Suprapubic skin (tissue), 4 donors: ENCODE results near the gene MDK. TPM values are rescaled to one million over a fixed set of nuclear protein-coding genes. Genes with fewer than 3 reads are reported as not detected.
A peak's percentile ranks its signal among the peaks of the same experiment; 100 is the strongest.

Experiments
- DNase-seq, 2 donors: peaks; one replicate each; pipeline ENCODE4 v3.0.0-alpha.2; 2019; ENCODE audit warnings: low spot score in 2 of 2
- H3K27ac ChIP-seq: fragments of 200-600 bp; sonication (generic); one replicate; pipeline ENCODE4 v1.5.1; 2019
- H3K27me3 ChIP-seq: fragments of 200-600 bp; sonication (generic); one replicate; pipeline ENCODE4 v1.5.1; 2019
- H3K36me3 ChIP-seq: fragments of 200-600 bp; sonication (generic); one replicate; pipeline ENCODE4 v1.5.1; 2019
- H3K4me1 ChIP-seq: fragments of 200-600 bp; sonication (generic); one replicate; pipeline ENCODE4 v1.5.1; 2019
- H3K4me3 ChIP-seq: fragments of 200-600 bp; sonication (generic); one replicate; pipeline ENCODE4 v1.5.1; 2019; ENCODE audit warnings: mild to moderate bottlenecking
- H3K9me3 ChIP-seq: fragments of 200-600 bp; sonication (generic); one replicate; pipeline ENCODE4 v1.5.1; 2019
- EP300 ChIP-seq: sonication (generic); formaldehyde crosslinking; IDR thresholded peaks from one replicate; pipeline ENCODE4 v1.6.1; 2017; ENCODE audit warnings: antibody characterized with exemption
- POLR2A ChIP-seq, 2 donors: fragments of 450-650 bp; IDR thresholded peaks; one replicate each; pipeline ENCODE4 v1.6.1; 2017; ENCODE audit warnings: antibody characterized with exemption in 2 of 2, mild to moderate bottlenecking in 2 of 2, moderate library complexity in 2 of 2
- POLR2AphosphoS5 ChIP-seq, 3 donors: sonication (generic); formaldehyde crosslinking; IDR thresholded peaks; one replicate each; pipeline ENCODE4 v1.6.1; 2017; ENCODE audit warnings: antibody characterized with exemption in 3 of 3
- WGBS: methylation state at CpG from one replicate; pipeline ENCODE4 v1.1.5; 2018; 5-methylcytosine and 5-hydroxymethylcytosine counted together
- total RNA-seq, 4 donors: library from RNA; depleted of rRNA; stranded (reverse); fragments of >200 nt; gene quantifications; one replicate each; pipeline ENCODE4 v1.1.0, GENCODE V29; 2016
- TF ChIP-seq, protein P1 (sequence below), 2 donors: fragments of 200-600 bp in 1 of 2; fragments of 450-650 bp in 1 of 2; sonication (generic) in 1 of 2; IDR thresholded peaks; one replicate each; pipeline ENCODE4 v1.5.1; 2016 to 2019; ENCODE audit warnings: antibody characterized with exemption in 2 of 2, mild to moderate bottlenecking in 1 of 2, moderate library complexity in 1 of 2

Gene MDK
- total RNA-seq, 4 donors from 2014 or later = 9.1 to 22.6 (median 13.9) TPM

DNA sequence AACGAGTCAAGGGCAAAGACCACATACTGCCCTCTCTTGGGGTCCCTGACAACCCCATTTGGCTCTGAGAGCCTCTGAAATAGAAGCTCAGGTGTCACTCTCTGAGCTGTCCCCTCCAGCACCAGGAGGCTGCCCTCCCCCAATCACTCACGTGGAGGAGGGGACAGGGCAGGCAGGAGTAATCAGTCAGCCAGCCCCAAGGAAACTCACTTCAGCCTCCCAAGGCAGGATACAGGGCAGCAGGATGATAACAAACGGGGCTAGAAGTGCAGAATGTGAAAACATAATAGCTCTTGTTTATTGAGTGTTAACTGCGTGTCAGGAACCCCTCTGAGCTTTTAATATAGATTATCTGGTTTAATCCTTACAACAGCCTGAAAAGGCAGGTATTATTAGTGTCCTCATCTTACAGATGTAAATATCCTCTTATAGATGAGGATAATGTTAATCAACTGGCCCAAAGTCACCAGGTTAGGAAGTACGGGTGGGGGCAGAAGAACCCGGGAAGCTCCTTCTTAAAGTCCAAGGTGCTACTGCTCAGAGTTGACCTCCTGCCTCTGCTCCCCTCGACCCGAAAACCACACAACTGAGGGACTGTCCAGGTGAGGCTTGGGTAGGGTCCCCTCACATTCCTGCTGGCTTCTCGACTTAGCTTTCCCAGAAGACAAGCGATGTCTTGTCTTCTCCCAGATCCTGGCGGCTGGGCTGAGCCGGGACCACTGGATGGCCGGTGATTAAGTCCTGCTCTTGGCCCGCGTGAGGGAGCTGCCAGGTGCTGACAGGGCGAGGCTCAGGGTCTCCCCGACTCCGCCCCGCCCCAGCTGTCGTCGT is 7.4 kb downstream of the MDK start:
- peak overlapping the region; percentile 53 for H3K4me3 ChIP-seq
- 16% methylated on average over 13 of the region's 21 CpGs for WGBS
- TF ChIP-seq, protein P1, sequence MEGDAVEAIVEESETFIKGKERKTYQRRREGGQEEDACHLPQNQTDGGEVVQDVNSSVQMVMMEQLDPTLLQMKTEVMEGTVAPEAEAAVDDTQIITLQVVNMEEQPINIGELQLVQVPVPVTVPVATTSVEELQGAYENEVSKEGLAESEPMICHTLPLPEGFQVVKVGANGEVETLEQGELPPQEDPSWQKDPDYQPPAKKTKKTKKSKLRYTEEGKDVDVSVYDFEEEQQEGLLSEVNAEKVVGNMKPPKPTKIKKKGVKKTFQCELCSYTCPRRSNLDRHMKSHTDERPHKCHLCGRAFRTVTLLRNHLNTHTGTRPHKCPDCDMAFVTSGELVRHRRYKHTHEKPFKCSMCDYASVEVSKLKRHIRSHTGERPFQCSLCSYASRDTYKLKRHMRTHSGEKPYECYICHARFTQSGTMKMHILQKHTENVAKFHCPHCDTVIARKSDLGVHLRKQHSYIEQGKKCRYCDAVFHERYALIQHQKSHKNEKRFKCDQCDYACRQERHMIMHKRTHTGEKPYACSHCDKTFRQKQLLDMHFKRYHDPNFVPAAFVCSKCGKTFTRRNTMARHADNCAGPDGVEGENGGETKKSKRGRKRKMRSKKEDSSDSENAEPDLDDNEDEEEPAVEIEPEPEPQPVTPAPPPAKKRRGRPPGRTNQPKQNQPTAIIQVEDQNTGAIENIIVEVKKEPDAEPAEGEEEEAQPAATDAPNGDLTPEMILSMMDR (IDR thresholded peaks at IDR 0.05) = no peak
- TF ChIP-seq POLR2A (IDR thresholded peaks at IDR 0.05) = no peak
- TF ChIP-seq POLR2AphosphoS5 (IDR thresholded peaks at IDR 0.05) = no peak
- TF ChIP-seq EP300 = no peak

DNA sequence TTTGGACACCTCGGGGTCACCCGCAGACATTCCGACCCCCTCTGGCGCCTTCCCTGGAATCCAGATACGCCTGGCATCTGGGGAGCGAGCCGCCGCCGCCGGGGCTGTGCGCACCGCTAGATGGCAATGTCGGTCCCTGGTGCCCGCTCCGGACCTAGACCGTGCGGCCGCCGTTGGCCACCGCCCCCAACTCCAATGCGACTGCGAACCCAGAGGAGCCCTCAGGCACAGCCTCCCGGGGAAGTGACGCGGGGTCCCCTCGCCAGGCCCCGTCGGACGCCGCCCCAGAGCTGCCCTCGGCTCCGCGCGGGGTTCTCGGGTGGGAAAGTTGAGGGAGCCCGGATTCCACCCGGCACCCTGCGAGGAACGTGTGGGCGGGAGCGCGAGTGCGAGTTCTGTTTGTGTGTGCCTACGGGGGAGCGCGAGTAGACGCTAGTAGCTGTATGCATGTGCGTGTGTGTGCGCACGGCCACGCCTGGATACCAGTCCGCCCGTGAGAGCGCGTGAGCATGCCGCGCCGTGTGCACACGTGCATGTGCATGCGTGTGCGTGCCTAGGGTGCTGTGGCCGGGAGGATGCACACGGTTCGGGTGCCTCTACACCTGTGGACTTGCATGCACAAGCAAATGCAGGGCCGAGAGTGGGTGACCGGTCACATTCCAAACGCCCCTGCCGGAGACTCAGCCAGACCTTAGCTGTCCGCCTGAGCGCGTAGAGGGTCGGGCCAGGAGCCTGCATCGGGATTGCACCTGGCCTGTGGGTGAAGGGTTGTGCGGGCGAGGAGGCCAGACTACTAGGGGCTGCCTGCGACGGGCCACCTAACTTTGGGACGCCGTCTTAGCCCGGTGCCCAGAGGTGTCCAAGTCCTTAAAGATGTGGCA is 8.2 kb downstream of the MDK start:
- Histone ChIP-seq H3K36me3 (no peaks in the 10 kb centered on the region), H3K27me3 (peaks cover 60% of the 10 kb centered on the region), H3K9me3 (no peaks in the 10 kb centered on the region), H3K4me3 (peak overlapping the region; percentile 53), H3K4me1 (peaks cover 46% of the 10 kb centered on the region), H3K27ac (no peak overlapping the region)
- TF ChIP-seq POLR2A (IDR thresholded peaks at IDR 0.05) (no peak), EP300 (no peak), POLR2AphosphoS5 (IDR thresholded peaks at IDR 0.05) (no peak)
- TF ChIP-seq, protein P1 (IDR thresholded peaks at IDR 0.05) = peak; percentile 45 to 86
- 0% methylated on average over 15 of the region's 80 CpGs for WGBS
- peak in 1 of 2 donors; percentile 74 for DNase-seq

More for the DNA sequence above, 7.4 kb downstream of the MDK start:
- Histone ChIP-seq H3K27ac (no peak overlapping the region), H3K9me3 (no peaks in the 10 kb centered on the region), H3K27me3 (peaks cover 60% of the 10 kb centered on the region), H3K4me1 (peaks cover 46% of the 10 kb centered on the region), H3K36me3 (no peaks in the 10 kb centered on the region)
- DNase-seq = no peak

DNA sequence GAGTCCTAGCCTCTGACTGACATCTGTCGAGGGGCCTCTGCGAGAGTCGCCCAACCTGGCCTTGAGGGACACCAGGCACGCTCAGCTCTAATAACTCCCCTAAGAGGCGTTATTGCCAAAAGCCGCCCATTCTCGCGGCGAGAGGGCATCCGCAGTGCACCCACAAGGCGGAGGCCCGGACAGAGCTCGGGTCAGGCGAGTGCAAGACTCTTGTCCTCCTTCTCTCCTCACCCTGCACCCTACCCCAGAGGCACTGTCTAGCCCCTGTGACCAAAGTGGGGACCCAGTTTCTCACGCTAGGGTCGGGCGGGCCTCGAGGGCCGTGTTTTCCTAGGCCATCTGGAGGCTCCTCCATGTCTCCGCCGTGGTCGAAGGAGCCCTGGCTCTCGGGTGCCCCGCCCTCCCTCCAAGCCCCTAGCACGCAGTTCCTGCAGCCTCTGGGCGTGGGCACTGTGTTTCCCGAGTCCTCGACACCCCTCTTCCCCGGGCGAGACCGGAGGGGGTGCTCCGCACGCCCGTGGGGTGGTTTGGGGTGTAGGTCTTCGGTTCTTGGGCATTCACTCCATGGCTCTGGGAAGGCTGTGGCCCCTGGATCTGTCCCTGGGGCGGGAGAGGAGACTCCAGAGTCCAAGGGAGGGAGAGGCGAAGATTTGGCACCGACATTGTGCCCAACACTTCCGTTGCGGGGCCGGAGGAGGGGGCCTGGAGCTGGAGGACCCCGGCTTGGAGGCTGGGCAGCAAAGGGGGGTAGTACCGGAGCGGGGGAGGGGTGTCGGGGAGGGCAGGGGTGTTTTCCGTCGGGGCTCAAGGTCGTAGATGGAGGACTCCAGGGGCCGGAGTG is 9.1 kb downstream of the MDK start:
- Histone ChIP-seq H3K4me3 (peak overlapping the region; percentile 53), H3K27me3 (peaks cover 60% of the 10 kb centered on the region), H3K9me3 (no peaks in the 10 kb centered on the region), H3K4me1 (peaks cover 46% of the 10 kb centered on the region), H3K36me3 (no peaks in the 10 kb centered on the region), H3K27ac (no peak overlapping the region)
- 5% methylated on average over 18 of the region's 49 CpGs for WGBS
- no peak for DNase-seq
- TF ChIP-seq EP300 (no peak), POLR2A (IDR thresholded peaks at IDR 0.05) (no peak), POLR2AphosphoS5 (IDR thresholded peaks at IDR 0.05) (no peak)
- TF ChIP-seq, protein P1 (IDR thresholded peaks at IDR 0.05) = no peak

DNA sequence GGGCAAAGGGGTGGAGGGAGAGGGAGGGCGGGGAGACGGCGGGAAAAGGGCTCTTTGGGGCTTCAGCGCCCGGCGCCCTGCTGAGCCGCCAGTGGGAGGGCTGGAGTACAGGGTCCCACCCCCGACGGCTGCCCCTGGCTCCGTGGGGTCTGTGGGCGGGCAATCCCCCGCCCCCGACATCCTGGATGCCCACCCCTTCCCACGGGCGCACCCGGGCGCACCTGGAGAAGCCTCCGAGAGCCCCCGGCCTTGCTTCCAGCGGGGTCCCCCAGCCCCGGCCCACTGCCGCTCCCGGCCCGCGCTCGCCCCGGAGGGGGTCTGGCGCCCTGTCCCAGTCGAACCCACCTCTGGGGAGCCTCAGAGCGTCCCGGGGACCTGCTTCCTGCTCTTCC is 9.7 kb downstream of the MDK start:
- WGBS = 0% methylated on average over 16 of the region's 31 CpGs
- Histone ChIP-seq H3K9me3 (no peaks in the 10 kb centered on the region), H3K4me3 (peak overlapping the region; percentile 54), H3K36me3 (no peaks in the 10 kb centered on the region), H3K4me1 (peaks cover 46% of the 10 kb centered on the region), H3K27ac (no peak overlapping the region), H3K27me3 (peaks cover 60% of the 10 kb centered on the region)
- TF ChIP-seq POLR2A (IDR thresholded peaks at IDR 0.05) (no peak), EP300 (no peak)
- no peak for DNase-seq
